ENCODE measurements around the gene NSF. TPM values are rescaled to one million over a fixed set of nuclear protein-coding genes. Genes with fewer than 3 reads are reported as not detected.
A peak's percentile ranks its signal among the peaks of the same experiment; 100 is the strongest.
"Not testable (repeated sequence)": the region's sequence is repeated elsewhere in the genome, so short reads cannot be mapped to it uniquely, and the experiment has no call there.

The NSF gene
- total RNA-seq, 2 donors from 2014 or later, result 24.1 to 94.1 TPM

DNA sequence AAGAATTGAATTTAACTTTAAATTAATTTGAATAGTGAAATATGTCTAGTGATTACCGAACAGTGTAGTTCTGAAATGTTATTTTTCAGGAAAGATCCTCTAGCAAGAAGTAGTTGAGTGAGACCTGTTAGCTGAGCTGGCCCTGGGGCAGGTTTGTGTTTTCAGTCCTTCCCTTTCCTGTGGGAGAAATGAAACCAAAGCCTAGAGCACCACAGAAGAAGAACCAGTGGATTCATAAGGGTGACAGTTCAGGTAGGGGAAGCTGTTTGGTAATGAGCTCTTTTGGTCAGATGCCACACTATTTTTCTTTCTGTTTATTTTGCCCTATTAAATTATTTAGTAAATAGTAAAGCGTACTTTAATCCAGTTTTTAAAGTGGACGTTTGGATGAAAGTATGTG is 26.7 kb downstream of the NSF start:
- not testable (repeated sequence) for H3K27ac Mint-ChIP-seq; DNase-seq (ENCODE audit: low spot score in 2 of 2); ATAC-seq; H3K9me3 Mint-ChIP-seq; H3K36me3 Mint-ChIP-seq

DNA sequence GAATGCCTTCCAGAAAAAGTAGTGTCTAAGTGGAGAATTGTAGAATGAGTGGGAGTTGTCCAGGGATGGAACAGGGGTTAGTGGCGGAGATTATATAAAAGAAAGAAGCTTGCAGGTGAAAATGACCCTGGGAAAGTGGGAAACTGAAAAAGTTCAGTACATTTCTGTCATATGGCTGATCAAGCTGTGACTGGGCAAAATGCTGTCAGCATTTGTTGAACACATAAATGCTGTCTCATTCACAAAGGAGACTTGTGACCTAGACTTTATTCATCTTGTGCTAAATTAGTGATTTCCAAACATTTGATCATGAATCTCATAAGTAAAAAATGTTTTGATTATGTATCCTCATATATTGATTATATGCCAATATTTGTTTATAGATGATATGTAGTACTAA is 28.5 kb downstream of the NSF start:
- DNase-seq (ENCODE audit: low spot score in 2 of 2); H3K9me3 Mint-ChIP-seq; ATAC-seq; H3K27ac Mint-ChIP-seq; H3K36me3 Mint-ChIP-seq: not testable (repeated sequence)

- not testable (repeated sequence) for DNase-seq (ENCODE audit: low spot score in 2 of 2); ATAC-seq; H3K9me3 Mint-ChIP-seq; H3K27ac Mint-ChIP-seq; H3K36me3 Mint-ChIP-seq
Measured at GRCh38 chr17:46623790-46624189, 33.3 kb downstream of the NSF start.

DNA sequence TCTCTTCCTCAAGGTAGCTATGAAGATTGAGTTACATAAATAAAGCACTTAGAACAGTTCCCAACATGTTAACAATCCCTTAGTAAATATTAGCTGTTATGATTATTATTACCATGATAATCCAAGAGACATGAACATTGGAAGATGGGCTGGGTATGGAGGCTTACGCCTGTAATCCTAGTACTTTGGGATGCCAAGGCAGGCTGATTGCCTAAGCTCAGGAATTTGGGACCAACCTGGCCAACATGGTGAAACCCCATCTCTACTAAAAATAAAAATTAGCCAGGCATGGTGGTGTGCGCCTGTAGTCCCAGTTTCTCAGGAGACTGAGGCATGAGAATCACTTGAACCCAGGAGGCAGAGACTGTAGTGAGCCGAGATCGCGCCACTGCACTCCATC is 34.3 kb downstream of the NSF start:
- not testable (repeated sequence) for DNase-seq (ENCODE audit: low spot score in 2 of 2); H3K9me3 Mint-ChIP-seq; ATAC-seq; H3K27ac Mint-ChIP-seq; H3K36me3 Mint-ChIP-seq

DNA sequence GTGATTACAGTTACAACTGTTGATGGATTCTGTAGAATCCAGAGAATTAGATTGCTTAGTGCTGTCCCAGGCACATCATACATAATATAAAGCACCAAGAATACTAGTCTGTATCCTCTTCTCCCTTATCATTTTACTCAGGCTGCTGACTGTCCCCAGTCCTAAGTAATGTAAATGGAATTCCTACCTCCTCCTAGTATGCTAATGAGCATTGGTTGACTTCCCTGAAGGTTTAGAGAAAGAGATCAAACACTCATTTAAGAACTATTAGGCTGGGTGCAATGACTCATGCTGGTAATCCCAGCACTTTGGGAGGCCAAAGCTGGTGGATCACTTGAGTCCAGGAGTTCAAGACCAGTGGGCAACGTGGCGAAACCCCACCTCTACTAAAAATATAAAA is 37.0 kb downstream of the NSF start:
- H3K27ac Mint-ChIP-seq; H3K36me3 Mint-ChIP-seq; DNase-seq (ENCODE audit: low spot score in 2 of 2); ATAC-seq; H3K9me3 Mint-ChIP-seq: not testable (repeated sequence)

- ATAC-seq, result peak; percentile 92 to 93
- not testable (repeated sequence) for DNase-seq (ENCODE audit: low spot score in 2 of 2); H3K9me3 Mint-ChIP-seq; H3K36me3 Mint-ChIP-seq; H3K27ac Mint-ChIP-seq
Measured at GRCh38 chr17:46628753-46629436, 38.4 kb downstream of the NSF start.

DNA sequence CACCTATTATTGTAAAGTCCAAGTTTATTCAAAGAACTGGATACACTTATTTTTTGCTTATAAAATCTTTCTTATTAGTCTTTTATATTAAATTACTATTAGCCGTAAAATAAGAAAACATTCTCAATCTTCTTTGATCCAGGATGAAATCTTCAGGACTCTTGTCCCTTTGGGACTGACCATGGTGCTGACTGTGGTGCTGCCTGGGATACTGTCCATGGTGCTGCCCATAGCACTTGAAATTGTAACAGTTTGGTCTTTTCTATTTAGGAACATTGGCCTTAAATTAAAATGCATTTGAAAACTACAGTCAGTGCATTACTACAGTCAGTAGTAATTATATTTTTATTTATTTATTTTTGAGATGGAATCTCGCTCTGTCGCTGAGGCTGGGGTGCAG is 41.7 kb downstream of the NSF start:
- H3K9me3 Mint-ChIP-seq; H3K27ac Mint-ChIP-seq; ATAC-seq; DNase-seq (ENCODE audit: low spot score in 2 of 2); H3K36me3 Mint-ChIP-seq: not testable (repeated sequence)

DNA sequence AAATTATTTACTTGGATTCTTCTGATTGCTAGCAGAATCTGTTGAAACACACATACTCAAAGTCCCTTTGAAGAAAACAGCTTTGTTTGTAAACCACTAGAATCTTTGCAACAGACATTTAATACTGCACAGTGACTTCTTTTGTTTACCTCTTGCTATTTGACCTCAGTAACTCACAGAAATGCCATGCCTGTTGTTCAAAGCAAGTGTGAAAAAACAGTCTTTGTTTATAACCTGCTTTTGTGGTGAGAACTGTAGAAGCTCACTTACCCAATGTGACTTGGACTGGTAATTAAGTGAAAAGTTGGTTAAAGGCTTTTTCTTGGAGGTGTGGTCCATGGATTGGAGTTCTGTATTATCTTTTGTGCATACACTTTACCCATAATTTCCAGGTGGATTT is 44.4 kb downstream of the NSF start:
- H3K9me3 Mint-ChIP-seq; ATAC-seq; H3K27ac Mint-ChIP-seq; DNase-seq (ENCODE audit: low spot score in 2 of 2); H3K36me3 Mint-ChIP-seq: not testable (repeated sequence)

DNA sequence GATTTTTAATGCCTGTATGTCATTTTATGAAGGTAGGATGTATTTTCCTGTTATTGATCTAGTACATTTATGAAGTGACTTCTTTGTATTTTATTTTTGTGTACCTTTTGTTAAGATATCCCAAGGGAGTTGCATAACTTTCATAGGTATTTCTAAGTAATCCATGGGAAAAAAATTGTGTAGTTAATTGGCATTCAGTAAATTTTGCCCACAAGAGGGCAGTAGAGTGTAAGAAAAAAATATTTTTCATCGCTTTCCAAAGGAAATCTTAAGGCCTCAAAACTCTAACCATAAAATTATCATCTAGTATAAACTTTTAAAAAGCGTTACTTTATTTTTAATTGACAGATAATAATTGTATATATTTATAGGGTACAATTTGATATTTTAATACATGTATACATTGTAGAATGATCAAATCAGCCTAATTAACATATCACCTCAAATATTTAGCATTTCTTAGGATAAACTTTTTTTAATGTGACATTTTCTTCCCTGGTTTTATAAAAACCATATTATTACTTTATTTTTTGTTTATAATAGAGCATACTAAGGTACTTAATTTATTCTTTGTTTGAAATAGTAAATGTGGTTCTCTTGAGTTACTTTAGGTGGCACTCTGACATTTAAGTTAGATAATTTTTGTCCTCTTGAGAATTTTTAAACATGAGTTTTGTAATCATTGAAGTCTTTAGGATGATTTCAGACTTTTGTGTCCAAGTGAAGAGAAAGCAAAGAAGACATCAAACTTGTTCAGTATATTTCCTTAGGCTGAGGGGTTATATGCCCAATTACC is 51.6 kb downstream of the NSF start:
- not testable (repeated sequence) for H3K9me3 Mint-ChIP-seq; H3K36me3 Mint-ChIP-seq; ATAC-seq; DNase-seq (ENCODE audit: low spot score in 2 of 2); H3K27ac Mint-ChIP-seq

DNA sequence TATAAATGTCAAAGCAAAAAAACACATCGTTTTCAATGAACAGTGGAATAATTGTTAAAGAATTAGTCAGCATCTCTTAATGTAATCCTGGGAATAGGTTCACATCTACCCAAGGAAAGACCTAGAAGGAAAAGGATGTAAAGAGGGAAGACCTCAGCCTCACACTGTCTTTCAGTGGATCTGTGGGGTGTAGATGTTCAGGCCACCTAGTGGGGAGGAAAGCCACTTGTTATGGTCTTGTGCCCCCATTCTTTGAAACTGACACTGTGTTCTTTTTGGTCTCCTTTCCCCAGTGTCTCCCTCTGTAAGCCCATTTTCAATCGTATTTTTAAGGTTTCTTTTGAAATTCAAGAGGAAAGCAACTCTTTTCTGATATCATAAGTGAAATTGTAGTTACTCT is 56.8 kb downstream of the NSF start:
- H3K9me3 Mint-ChIP-seq; ATAC-seq; DNase-seq (ENCODE audit: low spot score in 2 of 2); H3K36me3 Mint-ChIP-seq; H3K27ac Mint-ChIP-seq: not testable (repeated sequence)

DNA sequence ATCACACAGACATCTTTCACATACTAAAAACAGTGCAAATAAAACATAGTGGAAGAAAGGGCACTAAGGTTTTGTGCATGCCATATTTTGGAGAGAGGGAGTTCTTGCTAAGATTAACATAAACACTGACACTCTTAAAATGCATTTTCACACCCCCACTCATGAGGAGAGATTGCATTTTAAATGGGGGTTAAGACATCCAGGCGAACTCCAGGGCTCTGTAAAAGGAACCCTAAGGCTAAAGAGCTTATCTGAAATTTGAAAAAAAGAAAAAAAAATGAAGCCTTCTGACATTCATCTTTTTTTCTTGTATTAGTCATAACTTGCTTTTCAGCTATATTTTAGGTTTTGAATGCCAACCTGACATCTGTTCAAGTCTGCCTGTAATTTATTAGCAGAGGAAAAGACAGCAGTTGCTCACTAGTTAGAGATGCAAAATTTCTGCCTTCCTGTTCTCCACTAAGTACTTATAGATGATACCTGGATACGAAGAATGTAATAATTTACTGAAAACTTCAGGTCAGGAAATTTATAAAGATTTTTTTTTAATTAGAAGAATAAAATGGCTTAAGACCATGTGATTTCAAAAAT is 57.3 kb downstream of the NSF start:
- not testable (repeated sequence) for H3K36me3 Mint-ChIP-seq; ATAC-seq; H3K27ac Mint-ChIP-seq; H3K9me3 Mint-ChIP-seq; DNase-seq (ENCODE audit: low spot score in 2 of 2)

DNA sequence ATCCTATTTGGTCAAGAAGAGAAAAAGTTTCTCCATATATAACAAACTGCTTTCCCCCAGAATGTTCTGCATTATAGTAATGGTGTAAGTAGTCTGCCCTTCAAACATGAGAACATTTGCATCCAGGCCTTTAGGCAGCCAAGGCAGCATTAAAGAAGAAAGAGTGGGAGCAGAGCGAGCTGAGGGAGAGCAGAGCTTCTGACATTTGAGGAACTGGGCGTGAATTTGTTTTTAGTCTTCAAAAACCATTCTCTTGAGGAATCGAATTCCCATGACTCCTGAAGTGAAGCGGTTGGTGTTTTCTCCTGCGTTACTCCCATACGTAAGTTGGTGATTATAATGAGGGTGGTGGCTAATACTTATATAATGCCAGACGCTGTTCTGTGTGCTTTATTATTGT is 58.8 kb downstream of the NSF start:
- not testable (repeated sequence) for ATAC-seq; H3K36me3 Mint-ChIP-seq; H3K9me3 Mint-ChIP-seq; H3K27ac Mint-ChIP-seq; DNase-seq (ENCODE audit: low spot score in 2 of 2)

- H3K9me3 Mint-ChIP-seq; ATAC-seq; H3K36me3 Mint-ChIP-seq; H3K27ac Mint-ChIP-seq; DNase-seq (ENCODE audit: low spot score in 2 of 2): not testable (repeated sequence)
Measured at GRCh38 chr17:46652024-46652643, 61.7 kb downstream of the NSF start.

DNA sequence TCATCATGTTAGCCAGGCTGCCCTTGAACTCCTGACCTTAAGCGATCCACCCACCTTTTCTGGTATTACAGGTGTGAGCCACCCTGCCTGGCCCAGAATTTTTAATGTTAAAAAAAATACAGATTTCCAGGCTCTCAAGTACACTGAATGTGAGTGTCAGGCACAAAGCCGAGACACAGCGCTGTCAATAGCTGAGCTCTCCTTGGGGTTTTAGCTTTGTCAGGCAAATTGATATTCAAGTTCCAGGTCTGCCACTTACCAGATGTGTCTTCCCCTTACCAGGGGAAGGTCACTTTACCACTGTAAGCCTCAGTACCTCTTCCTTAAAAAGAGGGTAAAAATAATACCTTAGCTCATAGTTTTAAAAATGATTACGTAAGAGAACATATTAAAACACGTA is 67.8 kb downstream of the NSF start:
- H3K9me3 Mint-ChIP-seq; DNase-seq (ENCODE audit: low spot score in 2 of 2); H3K36me3 Mint-ChIP-seq; ATAC-seq; H3K27ac Mint-ChIP-seq: not testable (repeated sequence)

DNA sequence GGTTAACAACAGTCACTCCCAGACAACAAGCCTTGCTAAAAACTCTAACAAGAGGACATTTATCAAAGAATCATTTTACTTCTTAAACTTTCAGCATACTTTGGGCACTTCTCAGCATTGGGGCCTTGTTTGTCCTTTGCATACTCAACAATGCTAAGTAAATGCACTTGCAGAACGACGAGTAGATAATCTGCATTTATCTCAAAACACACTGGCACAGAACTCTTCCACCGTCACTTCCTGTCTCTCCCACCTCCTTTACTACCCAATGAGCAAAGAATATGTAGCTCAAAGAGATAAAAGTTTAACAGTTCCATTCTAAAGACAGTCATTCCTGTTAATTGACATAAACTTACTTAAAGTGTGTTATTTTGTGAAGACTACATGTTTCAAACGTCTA is 69.2 kb downstream of the NSF start:
- not testable (repeated sequence) for DNase-seq (ENCODE audit: low spot score in 2 of 2); H3K27ac Mint-ChIP-seq; ATAC-seq; H3K36me3 Mint-ChIP-seq; H3K9me3 Mint-ChIP-seq

DNA sequence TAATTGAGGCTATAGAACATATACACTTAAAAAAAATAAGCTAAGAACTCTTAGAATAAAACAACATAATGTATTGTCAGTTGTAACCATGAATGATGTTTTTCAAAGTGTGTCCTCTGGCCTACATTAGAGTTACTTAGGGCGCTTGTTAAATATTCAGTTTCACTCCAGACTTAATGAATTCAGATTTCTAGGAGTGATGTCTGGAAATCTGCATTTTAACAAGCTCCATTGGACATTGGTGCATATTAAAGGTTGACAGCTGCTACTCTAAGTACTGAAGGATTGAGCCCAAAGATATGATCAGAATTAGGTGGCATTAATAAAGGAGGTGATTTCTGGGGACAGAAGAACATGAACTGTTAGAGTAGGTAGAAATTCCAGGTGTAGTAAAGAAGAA is 72.7 kb downstream of the NSF start:
- H3K36me3 Mint-ChIP-seq; ATAC-seq; H3K27ac Mint-ChIP-seq; H3K9me3 Mint-ChIP-seq; DNase-seq (ENCODE audit: low spot score in 2 of 2): not testable (repeated sequence)

DNA sequence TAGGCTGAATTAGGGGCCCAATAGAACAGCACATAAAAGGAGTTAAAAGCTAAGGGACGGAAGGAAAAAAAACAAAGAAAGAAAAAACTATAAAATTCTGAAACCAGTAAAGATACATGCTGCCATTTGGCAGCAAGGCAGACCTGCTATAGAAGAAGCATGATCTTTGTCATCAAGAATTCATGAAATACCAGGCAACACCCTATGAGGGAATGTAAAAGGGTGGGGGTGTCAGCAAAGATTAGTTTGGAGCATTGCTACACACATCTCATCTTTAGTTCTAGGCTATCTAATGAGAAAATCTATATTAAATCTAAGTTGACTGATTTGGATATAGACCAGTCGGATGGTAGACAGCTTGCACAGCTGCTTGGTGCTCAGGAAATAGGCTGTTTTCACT is 73.1 kb downstream of the NSF start:
- H3K27ac Mint-ChIP-seq; ATAC-seq; H3K36me3 Mint-ChIP-seq; H3K9me3 Mint-ChIP-seq; DNase-seq (ENCODE audit: low spot score in 2 of 2): not testable (repeated sequence)

Measured in activated naive CD4-positive, alpha-beta T cell treated with anti-CD3 and anti-CD28 coated beads, Interleukin-2, amount 50 U/mL, for 72 hours (primary cell).